ENCODE measurements around the gene CNTN4.
"Not testable (repeated sequence)": the region's sequence is repeated elsewhere in the genome, so short reads cannot be mapped to it uniquely, and the experiment has no call there.

CNTN4 gene

GRCh38 chr3:2875699-2876098 lies 777.0 kb downstream of the CNTN4 start:
- DNase-seq, result no peak

DNA sequence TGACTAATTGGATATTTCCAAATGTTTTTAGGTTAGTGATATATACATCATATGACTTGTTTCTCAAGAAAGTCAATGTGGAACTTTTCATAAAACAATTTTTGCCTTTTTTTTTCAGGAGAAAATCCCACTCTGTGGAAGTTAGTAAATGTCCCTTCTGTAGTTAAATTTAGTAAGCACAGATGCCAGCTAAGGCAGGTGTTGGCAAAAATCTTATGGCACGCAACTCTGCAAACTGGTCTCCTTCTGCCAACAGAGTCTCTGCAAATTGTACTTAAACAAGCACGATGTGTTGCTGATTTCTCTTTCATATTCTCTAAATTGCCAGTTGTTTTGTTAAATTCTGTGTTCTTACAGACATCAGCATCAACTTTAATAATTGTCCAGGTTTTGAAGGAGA lies 777.7 kb downstream of the CNTN4 start:
- DNase-seq, result no peak

DNA sequence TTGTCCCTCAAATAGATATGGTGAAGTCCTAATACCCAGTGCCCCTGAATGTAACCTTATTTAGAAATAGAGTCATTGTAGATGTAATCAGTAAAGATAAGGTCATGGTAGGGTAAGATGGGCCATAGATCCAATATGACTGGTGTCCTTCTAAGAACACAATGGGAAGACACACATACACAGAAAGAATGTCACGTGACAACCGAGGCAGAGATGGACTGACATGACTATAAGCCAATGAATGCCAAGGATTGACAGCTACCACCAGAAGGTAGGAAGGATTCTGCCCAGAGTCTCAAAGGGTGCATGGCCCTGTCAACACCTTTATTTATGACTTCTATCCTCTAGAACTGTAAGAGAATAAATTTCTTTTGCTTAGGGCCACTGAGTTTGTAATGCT lies 780.4 kb downstream of the CNTN4 start:
- no peak for DNase-seq

DNA sequence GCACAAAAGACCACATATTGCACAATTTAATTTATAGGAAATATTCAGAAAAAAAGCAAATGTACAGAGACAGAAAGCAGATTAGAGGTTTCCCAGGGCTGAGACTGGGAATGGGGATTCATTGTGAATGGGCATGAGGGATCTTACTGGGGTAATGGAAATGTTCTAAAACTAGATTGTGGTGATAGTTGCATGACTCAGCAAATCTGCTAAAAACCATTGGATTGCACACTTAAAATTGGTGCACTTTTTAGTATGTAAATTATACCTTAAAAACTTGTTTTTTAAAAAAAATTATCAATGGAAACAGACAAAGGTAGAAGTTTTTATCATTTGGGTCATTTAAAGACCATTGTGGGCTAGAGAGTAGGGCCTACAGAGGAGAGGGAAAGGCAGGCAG lies 780.9 kb downstream of the CNTN4 start:
- DNase-seq, result no peak

GRCh38 chr3:2880218-2880756 lies 781.6 kb downstream of the CNTN4 start:
- no peak for DNase-seq

GRCh38 chr3:2883283-2883682 lies 784.6 kb downstream of the CNTN4 start:
- DNase-seq, result no peak

DNA sequence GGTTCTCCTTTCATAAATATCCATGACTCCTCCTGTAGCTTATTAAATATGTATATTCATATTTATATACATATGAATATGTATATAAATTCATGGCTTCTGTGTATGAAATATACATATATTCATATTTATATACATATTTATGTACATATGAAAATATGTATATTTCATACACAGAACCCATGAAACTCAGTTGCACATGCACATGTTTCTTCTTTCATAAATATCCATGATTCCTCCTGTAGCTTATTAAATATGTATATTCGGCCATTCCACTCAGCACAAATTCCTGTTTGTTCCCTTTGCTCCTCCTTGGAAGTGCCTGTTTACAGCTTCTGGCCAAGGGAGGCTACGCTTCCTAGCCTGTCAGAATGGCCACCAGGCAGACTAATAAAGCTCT lies 789.9 kb downstream of the CNTN4 start:
- no peak for DNase-seq

GRCh38 chr3:2889736-2890135 lies 791.1 kb downstream of the CNTN4 start:
- no peak for DNase-seq

DNA sequence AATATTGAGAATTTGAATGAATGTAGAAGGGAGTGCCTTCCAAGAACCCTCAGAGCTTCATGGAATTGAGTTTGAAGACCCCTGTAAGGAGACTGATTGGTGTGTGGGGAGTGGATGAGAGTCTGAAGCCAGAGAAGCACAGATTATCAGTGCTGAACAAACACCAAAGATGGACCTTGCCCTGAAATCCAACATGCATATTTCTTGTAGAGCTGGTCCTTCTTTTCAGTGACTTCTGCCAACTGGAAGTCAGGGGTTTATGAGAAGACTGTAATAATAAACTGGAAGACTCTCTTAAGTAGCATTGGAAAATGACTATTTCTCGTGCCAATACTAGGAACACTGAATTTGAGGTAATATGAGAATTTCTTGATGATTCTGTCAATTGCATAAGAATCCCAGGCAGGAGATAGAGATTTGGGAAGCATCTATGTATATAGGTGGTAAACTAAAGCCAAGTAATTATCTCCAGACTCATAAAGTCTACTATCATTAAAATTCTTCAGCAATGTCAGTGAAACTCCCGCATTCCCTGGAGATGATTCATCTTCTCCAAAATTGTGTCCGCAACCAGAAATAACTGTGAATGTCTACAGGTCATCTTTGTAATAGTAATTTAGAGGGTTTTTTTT lies 797.8 kb downstream of the CNTN4 start:
- DNase-seq, result no peak

DNA sequence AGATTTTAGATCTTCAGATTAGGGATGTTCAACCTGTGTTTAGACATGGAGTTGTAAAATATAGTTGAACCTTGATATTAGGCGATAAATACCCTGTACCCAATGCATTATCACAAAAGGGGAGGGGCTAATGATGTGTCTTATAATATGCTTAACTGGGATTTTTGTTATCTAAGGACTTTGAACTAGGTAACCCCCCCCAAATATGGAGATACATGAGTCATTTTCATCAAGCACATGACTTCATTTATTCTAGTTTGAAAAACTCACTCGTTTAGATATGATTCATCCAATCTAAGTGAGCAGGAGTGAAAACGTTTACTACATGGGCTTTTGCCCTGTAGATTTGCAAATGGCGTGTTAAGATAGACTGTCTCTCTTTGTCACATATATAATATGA lies 799.2 kb downstream of the CNTN4 start:
- DNase-seq, result no peak

DNA sequence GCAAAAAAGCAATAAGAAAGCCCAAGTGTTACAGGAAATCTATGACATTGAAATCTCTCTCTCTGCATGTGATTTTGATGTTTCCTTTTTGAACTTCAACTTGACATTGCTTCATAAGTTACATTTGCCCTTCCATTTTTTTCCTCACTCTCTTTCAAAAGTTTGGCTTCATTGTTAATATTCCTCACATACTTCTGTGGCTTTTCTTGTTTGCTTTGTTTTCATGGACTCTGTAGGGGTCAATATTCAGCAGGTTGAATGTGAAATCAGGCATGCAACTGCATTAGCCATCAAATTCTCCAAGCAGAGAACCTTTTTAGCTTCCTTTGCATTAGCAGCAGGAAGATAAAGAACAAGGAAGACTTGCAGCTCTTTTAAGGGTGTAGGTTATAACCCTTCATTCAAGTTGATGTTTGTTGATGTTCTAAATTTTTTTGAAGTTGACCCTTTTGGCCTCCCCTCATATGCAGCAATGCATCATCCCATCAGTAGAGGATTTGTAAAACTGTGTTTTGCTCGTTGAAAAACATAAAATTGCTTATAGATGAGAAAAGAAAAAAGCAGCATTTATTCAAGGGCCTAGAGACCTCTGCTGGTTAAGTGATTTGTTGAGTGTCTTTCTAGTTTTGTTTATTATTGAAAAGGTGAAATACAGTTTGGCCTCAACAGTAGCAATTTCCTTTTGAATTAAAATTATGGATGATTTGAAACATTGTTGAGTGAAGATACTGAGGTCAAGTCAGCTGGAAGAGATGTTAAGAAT lies 800.1 kb downstream of the CNTN4 start:
- DNase-seq, result no peak

GRCh38 chr3:2904054-2904453 lies 805.4 kb downstream of the CNTN4 start:
- no peak for DNase-seq

- no peak for DNase-seq
Observed at GRCh38 chr3:2908693-2909351, 810.2 kb downstream of the CNTN4 start.

GRCh38 chr3:2910997-2911396 lies 812.3 kb downstream of the CNTN4 start:
- no peak for DNase-seq

GRCh38 chr3:2915826-2916225 lies 817.2 kb downstream of the CNTN4 start:
- no peak for DNase-seq

DNA sequence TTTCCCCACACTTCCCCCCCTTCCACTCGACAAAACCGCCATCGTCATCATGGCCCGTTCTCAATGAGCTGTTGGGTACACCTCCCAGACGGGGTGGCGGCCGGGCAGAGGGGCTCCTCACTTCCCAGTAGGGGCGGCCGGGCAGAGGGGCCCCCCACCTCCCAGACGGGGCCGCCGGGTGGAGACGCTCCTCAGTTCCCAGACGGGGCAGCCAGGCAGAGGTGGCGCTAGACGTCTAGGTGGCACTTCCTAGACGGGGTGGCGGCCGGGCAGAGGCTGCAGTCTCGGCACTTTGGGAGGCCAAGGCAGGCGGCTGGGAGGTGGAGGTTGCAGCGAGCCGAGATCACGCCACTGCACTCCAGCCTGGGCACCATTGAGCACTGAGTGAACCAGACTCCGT lies 818.0 kb downstream of the CNTN4 start:
- not testable (repeated sequence) for DNase-seq

DNA sequence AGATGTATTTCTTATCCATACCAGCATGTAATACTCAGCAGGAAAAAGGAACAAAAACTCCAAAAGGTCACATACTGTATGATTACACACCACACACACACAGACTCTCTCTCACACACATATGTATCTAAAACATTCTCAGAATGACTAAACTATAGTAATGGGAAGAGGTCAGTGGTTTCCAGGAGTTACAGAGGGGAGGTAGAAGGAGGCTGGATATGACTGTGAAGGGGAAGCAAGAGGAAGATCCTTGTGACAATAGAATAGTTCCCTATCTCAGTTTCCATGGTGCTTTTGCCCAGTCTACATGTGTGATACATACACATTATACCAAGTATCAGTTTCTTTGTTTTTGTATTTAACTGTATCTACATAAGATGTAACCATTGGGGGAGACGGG lies 821.4 kb downstream of the CNTN4 start:
- DNase-seq, result no peak

GRCh38 chr3:2921452-2921851 lies 822.8 kb downstream of the CNTN4 start:
- no peak for DNase-seq

DNA sequence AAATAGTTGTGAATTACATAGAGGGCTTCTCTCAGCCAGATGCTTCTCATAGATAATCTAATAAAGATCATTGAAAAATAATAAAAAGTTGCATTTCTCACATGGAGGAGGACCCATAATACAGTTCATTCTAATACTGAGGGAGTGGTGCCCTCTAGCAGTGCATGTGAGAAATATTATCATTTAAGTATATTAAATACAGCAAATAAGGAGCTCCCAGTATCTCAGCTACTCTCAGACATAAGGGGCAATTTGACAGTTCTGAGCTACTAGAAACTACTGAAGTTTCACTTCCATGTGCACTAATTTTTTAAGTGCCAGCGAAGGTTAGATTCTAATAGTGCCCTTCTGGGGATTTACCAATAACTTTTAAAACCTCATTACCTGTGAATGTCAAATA lies 823.2 kb downstream of the CNTN4 start:
- no peak for DNase-seq

- DNase-seq, result no peak
Observed at GRCh38 chr3:2923390-2923789, 824.7 kb downstream of the CNTN4 start.

DNA sequence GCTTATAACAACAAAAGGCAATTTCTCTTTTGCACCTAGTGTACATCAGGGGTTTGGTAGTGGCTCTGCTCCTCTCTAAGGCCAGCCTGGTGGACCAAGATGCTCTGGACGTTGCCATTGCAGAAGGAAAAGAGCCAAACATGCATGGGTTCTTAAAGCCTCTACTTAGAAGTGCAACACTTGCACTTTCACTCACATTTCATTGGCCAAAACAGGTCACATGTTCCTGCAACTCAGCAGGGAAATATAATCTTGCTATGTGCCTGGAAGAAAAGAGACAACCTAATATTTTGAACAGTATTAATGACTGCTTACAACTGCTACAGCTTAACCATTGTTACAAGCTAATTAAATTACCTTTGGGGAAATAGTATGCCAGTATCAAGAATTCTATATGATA lies 828.6 kb downstream of the CNTN4 start:
- no peak for DNase-seq

DNA sequence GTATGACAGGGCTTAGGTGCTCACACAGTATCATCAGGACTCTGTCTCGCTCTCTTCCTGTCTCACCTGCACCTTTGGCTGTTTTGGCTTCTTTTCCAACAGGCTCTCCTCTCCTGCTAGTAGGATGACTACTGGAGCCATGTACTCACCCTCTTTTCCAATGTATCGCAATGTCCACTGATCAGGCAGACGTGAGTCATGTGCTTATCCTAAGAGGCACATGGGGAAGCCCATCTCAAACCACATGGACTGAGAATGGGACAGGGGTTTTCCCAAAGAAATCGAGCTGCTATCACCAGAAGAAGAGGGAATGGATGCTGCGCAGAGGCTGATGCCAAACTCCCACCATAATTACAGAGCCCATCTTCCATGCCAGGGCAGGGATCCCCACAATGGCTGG lies 830.9 kb downstream of the CNTN4 start:
- no peak for DNase-seq

GRCh38 chr3:2931265-2931664 lies 832.6 kb downstream of the CNTN4 start:
- DNase-seq, result no peak

GRCh38 chr3:2934541-2934940 lies 835.9 kb downstream of the CNTN4 start:
- DNase-seq, result no peak

Measured in GOT3 (cell line).